CD4-positive, CD25-positive, alpha-beta regulatory T cell (primary cell): ENCODE data around the gene CWC15. TPM values are rescaled to one million over a fixed set of nuclear protein-coding genes. Genes with fewer than 3 reads are reported as not detected.
A peak's percentile ranks its signal among the peaks of the same experiment; 100 is the strongest.

Experiments used
- ATAC-seq, 2 donors: fragments of 150-1000 bp; cut with Tn5 transposase; one replicate each; pipeline ENCODE4 v1.10.0; 2021; ENCODE audit warnings: low read depth in 2 of 2, moderate number of reproducible peaks in 2 of 2, moderate library complexity in 1 of 2
- DNase-seq, 3 donors: peaks; one replicate each; pipeline versions ENCODE4 v3.0.0 to v3.0.0-alpha.2; 2012 to 2022; ENCODE audit warnings: mixed read lengths in 1 of 3
- H3K27ac ChIP-seq: one replicate; pipeline ENCODE4 v1.7.0; 2013; ENCODE audit warnings: mild to moderate bottlenecking, low read length; ENCODE audit not compliant: insufficient read depth, poor library complexity, severe bottlenecking
- H3K27me3 ChIP-seq: one replicate; pipeline ENCODE4 v1.7.0; 2013; ENCODE audit warnings: low read length; ENCODE audit not compliant: control insufficient read depth, insufficient read depth
- H3K36me3 ChIP-seq: one replicate; pipeline ENCODE4 v1.7.0; 2013; ENCODE audit warnings: mild to moderate bottlenecking, low read length, moderate library complexity; ENCODE audit not compliant: control insufficient read depth, insufficient read depth
- H3K4me1 ChIP-seq: 2 replicates; pipeline ENCODE4 v1.7.0; 2013; ENCODE audit warnings: mild to moderate bottlenecking, low read length; ENCODE audit not compliant: insufficient read depth, control insufficient read depth, poor library complexity, severe bottlenecking
- H3K4me3 ChIP-seq: one replicate; pipeline ENCODE4 v1.7.0; 2013; ENCODE audit warnings: low read depth, mild to moderate bottlenecking, low read length, moderate library complexity
- H3K9me3 ChIP-seq, 2 experiments: 1 replicate in 1 of 2; 2 replicates in 1 of 2; pipeline ENCODE4 v1.7.0; 2013; ENCODE audit warnings: low read length in 2 of 2, mild to moderate bottlenecking in 1 of 2, moderate library complexity in 1 of 2; ENCODE audit not compliant: control insufficient read depth in 2 of 2
- H3K27ac Mint-ChIP-seq, 3 donors: one replicate each; pipeline ENCODE4 v1.8.0; 2020 to 2022; ENCODE audit warnings: mild to moderate bottlenecking in 3 of 3, mixed read lengths in 3 of 3, moderate library complexity in 2 of 3
- H3K27me3 Mint-ChIP-seq: one replicate; pipeline ENCODE4 v1.8.0; 2022; ENCODE audit warnings: mild to moderate bottlenecking, mixed read lengths
- H3K36me3 Mint-ChIP-seq: one replicate; pipeline ENCODE4 v1.8.0; 2020; ENCODE audit warnings: mixed read lengths
- H3K4me1 Mint-ChIP-seq, 4 donors: one replicate each; pipeline ENCODE4 v1.8.0; 2020 to 2022; ENCODE audit warnings: mixed read lengths in 4 of 4, mild to moderate bottlenecking in 1 of 4
- H3K4me3 Mint-ChIP-seq, 4 donors: one replicate each; pipeline ENCODE4 v1.8.0; 2020 to 2022; ENCODE audit warnings: mild to moderate bottlenecking in 4 of 4, mixed read lengths in 4 of 4, moderate library complexity in 3 of 4
- H3K9me3 Mint-ChIP-seq, 7 donors: one replicate each; pipeline ENCODE4 v1.8.0; 2020 to 2022; ENCODE audit warnings: mixed read lengths in 7 of 7, mild to moderate bottlenecking in 3 of 7, moderate library complexity in 2 of 7
- polyA plus RNA-seq, 4 donors: library from polyadenylated mRNA; unstranded; fragments of 300-500 nt; fragmentation: Illumina TruSeq; gene quantifications; one replicate each; pipeline ENCODE4 v1.2.3, GENCODE V29; 2021
- total RNA-seq: library from RNA; stranded (reverse); gene quantifications from one replicate; pipeline ENCODE4 v1.2.3, GENCODE V29; 2022

The CWC15 gene
- total and polyA plus RNA-seq, 5 donors from 2014 or later = 65.8 to 94.1 (median 80.7) TPM

DNA sequence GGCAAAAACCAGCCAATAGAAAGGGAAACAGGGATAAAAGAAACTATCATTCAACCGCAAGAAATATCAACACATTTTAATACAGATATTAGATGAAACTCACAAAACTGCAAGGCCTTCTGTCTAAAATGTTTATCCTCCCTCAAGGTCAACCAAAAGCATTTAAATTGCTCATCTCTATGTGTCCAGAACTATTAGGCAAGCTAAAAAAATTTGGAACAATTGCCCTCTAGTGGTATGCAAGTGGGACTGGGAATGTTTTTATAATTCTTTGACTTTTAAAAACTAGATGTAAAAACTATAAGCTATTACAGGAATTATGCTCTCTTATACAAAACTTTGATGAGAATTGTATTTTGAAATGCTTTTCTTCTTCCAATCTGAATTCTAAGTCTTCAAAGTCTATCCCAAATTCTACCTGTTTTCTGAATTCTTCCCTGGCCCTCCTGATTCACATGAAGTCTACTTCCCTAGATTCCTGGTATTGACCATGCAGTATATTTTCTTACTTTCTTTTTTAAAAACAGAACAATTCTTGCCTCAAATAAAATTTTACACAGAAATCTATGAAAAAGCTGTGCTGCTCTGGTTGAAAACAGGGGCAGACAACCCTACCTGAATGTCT is 4.9 kb downstream of the CWC15 start:
- H3K27ac Mint-ChIP-seq = no peak overlapping the region

DNA sequence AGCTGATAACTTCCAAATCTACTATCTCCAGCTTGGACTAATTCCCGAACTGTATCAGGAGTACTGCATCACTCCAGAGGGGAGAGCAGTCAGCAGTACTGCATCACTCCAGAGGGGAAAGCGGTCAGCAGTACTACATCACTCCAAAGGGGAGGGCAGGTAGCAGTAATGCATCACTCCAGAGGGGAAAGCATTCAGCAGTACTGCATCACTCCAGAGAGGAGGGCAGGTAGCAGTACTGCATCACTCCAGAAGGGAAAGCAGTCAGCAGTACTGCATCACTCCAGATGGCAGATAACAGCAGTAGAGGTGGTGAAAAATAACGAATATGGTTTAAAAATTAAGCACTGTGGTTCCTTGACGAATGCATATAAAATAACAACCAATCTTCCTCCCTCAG is 8.4 kb downstream of the CWC15 start:
- no peak overlapping the region for H3K27ac ChIP-seq
- no peaks in the 10 kb centered on the region for H3K27me3 Mint-ChIP-seq
- H3K36me3 Mint-ChIP-seq = peaks cover 67% of the 10 kb centered on the region
- peaks cover 20 to 32% (median 22%) of the 10 kb centered on the region in 4 donors for H3K4me1 Mint-ChIP-seq
- peaks cover 98% of the 10 kb centered on the region for H3K36me3 ChIP-seq
- ATAC-seq = peak in 1 of 2 donors; percentile 39
- H3K9me3 ChIP-seq = no peaks in the 10 kb centered on the region
- no peak overlapping the region for H3K4me3 ChIP-seq
- H3K4me3 Mint-ChIP-seq = no peak overlapping the region
- no peaks in the 10 kb centered on the region for H3K27me3 ChIP-seq
- H3K27ac Mint-ChIP-seq = no peak overlapping the region
- no peaks in the 10 kb centered on the region for H3K9me3 Mint-ChIP-seq
- DNase-seq = no peak
- H3K4me1 ChIP-seq = no peaks in the 10 kb centered on the region

More for the DNA sequence above, 4.9 kb downstream of the CWC15 start:
- Mint-ChIP-seq H3K4me1 (peaks cover 33 to 48% (median 39%) of the 10 kb centered on the region in 4 donors), H3K36me3 (peaks cover 62% of the 10 kb centered on the region), H3K27me3 (no peaks in the 10 kb centered on the region), H3K4me3 (peak overlapping the region in 2 of 4 donors; percentile 32 to 39), H3K9me3 (no peaks in the 10 kb centered on the region)
- Histone ChIP-seq H3K36me3 (peaks cover 84% of the 10 kb centered on the region), H3K27ac (no peak overlapping the region), H3K27me3 (no peaks in the 10 kb centered on the region), H3K9me3 (no peaks in the 10 kb centered on the region), H3K4me3 (no peak overlapping the region), H3K4me1 (peaks cover 8% of the 10 kb centered on the region)
- no peak for ATAC-seq
- DNase-seq = peak in 1 of 3 donors; percentile 12

DNA sequence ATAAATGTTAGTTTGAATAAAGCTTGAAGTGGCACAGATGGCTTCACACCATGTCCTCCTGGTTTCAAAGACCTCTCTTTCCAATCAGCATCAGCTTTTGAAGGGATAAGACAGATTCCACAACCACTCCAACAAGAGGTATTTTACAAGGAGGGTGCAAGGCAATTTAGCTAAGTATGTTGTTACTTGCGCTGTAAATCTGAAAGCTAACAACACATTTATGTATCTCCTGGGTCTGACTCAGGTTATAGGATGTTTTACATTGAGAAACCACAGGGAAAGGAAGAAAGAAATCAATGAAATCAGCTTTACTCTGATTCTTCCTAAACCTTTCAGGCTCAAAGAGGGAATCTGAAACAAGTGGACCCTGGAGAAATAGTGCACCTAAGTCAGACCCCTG is 12.1 kb downstream of the CWC15 start:
- DNase-seq (no peak), ATAC-seq (no peak)
- no peak overlapping the region for H3K4me3 ChIP-seq
- Mint-ChIP-seq H3K36me3 (peaks cover 46% of the 10 kb centered on the region), H3K27ac (no peak overlapping the region), H3K4me3 (no peak overlapping the region), H3K27me3 (no peaks in the 10 kb centered on the region), H3K9me3 (no peaks in the 10 kb centered on the region), H3K4me1 (peaks cover 9 to 23% (median 11%) of the 10 kb centered on the region in 4 donors)
- H3K4me1 ChIP-seq = no peaks in the 10 kb centered on the region
- no peak overlapping the region for H3K27ac ChIP-seq
- H3K36me3 ChIP-seq = peaks cover 70% of the 10 kb centered on the region
- no peaks in the 10 kb centered on the region for H3K27me3 ChIP-seq
- no peaks in the 10 kb centered on the region for H3K9me3 ChIP-seq

DNA sequence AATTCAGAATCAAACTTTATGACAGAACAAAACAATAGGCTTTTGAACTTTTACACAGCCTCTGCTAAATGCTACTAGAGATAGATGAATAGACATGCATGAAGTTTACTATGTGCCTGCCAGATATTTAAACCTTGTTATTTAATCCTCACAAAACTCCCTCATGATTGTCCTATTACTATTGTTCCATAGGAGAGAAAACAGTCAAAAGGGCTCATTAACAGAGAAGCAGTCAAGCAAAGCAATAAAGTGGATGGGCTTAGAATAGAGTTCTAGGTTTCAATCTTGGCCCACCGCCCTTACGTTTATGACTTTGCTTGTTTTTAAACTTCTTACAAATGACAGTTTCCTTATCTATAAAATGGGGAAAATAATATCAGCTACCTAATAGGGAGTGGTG is 12.9 kb downstream of the CWC15 start:
- Mint-ChIP-seq H3K27me3 (no peaks in the 10 kb centered on the region), H3K36me3 (peaks cover 39% of the 10 kb centered on the region), H3K4me3 (no peak overlapping the region), H3K27ac (no peak overlapping the region), H3K4me1 (peaks cover 4 to 21% (median 7%) of the 10 kb centered on the region in 4 donors), H3K9me3 (no peaks in the 10 kb centered on the region)
- Histone ChIP-seq H3K4me3 (no peak overlapping the region), H3K36me3 (peaks cover 63% of the 10 kb centered on the region), H3K9me3 (no peaks in the 10 kb centered on the region), H3K27ac (no peak overlapping the region), H3K27me3 (no peaks in the 10 kb centered on the region), H3K4me1 (no peaks in the 10 kb centered on the region)
- ATAC-seq (no peak), DNase-seq (no peak)

DNA sequence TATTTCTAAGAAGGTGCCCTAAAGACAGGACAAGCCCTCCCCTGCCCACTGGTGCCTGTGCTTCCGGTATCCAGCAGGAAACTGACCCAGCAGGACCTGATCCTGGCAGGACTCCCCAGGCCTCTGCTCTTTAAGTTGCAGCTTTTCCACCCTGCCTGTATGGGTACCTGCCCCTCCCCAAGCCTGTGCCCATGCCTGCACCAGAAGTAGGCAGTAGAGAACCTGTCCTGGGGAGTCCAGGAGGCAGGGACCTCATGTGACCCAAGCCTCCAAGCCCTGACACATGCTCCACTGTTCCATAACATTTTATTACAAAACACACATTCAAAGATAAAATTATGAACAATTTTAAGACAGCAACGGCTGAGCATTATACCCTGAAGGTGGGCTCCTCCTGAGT is 14.2 kb downstream of the CWC15 start:
- Mint-ChIP-seq H3K27me3 (no peaks in the 10 kb centered on the region), H3K4me3 (no peak overlapping the region), H3K36me3 (peaks cover 36% of the 10 kb centered on the region), H3K27ac (no peak overlapping the region), H3K9me3 (no peaks in the 10 kb centered on the region), H3K4me1 (peaks cover 1 to 10% (median 5%) of the 10 kb centered on the region in 4 donors)
- no peaks in the 10 kb centered on the region for H3K9me3 ChIP-seq
- ATAC-seq = no peak
- no peak for DNase-seq
- no peaks in the 10 kb centered on the region for H3K4me1 ChIP-seq
- no peak overlapping the region for H3K27ac ChIP-seq
- no peaks in the 10 kb centered on the region for H3K27me3 ChIP-seq
- H3K4me3 ChIP-seq = no peak overlapping the region
- peaks cover 50% of the 10 kb centered on the region for H3K36me3 ChIP-seq

DNA sequence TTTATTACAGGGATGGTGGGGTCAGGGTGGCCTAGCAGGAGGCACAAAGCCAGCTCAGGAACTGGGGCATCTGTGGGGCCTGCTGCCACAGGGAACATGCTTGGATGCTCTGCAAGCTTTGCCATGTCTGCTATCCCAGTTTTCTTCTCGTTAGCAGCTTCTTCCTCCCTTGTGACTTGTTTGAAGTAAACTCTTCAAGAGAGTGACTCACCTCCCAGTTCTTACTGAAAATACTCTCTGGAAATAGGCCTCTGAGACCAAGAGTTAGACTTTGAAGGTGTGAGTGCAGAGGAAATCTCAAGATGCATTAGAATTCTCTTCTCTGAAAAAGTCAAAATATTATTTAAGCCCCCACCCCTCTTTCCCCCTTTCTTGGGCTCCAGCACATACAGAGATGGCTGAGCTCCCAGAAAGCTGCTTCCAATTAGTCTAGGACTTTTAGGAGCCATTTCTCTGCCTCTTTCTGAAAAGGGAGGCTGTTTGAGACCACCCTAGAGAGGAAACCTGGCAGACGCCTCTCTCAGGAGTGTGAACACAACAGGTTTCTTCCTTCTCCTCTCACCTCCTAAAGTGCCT is 15.1 kb downstream of the CWC15 start:
- Mint-ChIP-seq H3K4me1 (peaks cover 0 to 8% (median 1%) of the 10 kb centered on the region in 4 donors), H3K27me3 (no peaks in the 10 kb centered on the region), H3K9me3 (no peaks in the 10 kb centered on the region), H3K4me3 (no peak overlapping the region), H3K36me3 (peaks cover 33% of the 10 kb centered on the region), H3K27ac (peak overlapping the region in 1 of 3 donors; percentile 37)
- ATAC-seq (no peak), DNase-seq (no peak)
- no peaks in the 10 kb centered on the region for H3K27me3 ChIP-seq
- H3K9me3 ChIP-seq = no peaks in the 10 kb centered on the region
- no peaks in the 10 kb centered on the region for H3K4me1 ChIP-seq
- no peak overlapping the region for H3K4me3 ChIP-seq
- H3K27ac ChIP-seq = no peak overlapping the region
- H3K36me3 ChIP-seq = peaks cover 40% of the 10 kb centered on the region

DNA sequence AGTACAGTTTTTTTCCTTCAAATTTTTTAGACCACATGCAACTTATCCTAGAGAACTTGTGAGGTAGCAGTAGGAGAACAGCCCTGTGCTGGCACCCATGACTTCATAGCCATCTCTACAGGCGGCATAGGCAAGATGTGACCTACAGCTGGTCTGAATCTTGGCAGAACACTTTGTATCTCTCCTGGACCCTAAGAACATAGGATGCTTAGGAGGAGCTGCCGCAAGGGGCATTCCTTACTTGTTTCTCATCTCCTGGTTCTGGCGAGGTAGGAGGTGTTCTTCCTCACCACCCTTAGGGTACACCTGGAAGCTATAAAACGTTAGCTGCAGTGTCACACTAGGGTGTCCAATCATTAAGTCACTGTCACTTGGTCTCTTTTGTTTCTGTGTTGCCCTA is 16.4 kb downstream of the CWC15 start:
- peaks cover 0 to 8% (median 1%) of the 10 kb centered on the region in 4 donors for H3K4me1 Mint-ChIP-seq
- Histone ChIP-seq H3K27me3 (no peaks in the 10 kb centered on the region), H3K4me3 (no peak overlapping the region), H3K9me3 (no peaks in the 10 kb centered on the region), H3K4me1 (no peaks in the 10 kb centered on the region), H3K27ac (no peak overlapping the region), H3K36me3 (peaks cover 27% of the 10 kb centered on the region)
- H3K27ac Mint-ChIP-seq = peak overlapping the region in 2 of 3 donors; percentile 2 to 3
- DNase-seq (no peak), ATAC-seq (no peak)
- no peak overlapping the region for H3K4me3 Mint-ChIP-seq
- no peaks in the 10 kb centered on the region for H3K9me3 Mint-ChIP-seq
- no peaks in the 10 kb centered on the region for H3K27me3 Mint-ChIP-seq
- H3K36me3 Mint-ChIP-seq = peaks cover 24% of the 10 kb centered on the region

DNA sequence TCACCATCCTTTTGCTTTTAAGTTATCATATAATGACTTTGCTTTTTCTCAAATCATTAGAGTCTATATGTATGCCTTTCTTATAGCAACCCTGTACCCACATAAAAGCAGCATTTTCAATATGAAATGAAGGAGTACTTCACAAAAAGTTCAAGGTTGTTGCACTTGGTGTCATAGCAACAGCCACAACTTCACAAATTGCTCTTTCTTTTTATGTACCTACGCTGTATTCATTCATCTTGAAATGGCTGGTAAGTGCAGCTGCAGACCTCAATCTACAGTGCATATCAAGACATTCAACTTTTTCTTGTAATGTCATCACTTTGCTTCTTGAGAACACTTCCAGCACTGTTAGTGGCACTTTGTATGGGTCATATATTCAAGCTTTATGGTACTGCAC is 18.6 kb downstream of the CWC15 start:
- DNase-seq (no peak), ATAC-seq (no peak)
- Histone ChIP-seq H3K9me3 (no peaks in the 10 kb centered on the region), H3K4me3 (no peak overlapping the region), H3K4me1 (no peaks in the 10 kb centered on the region), H3K27ac (no peak overlapping the region), H3K27me3 (no peaks in the 10 kb centered on the region), H3K36me3 (peaks cover 7% of the 10 kb centered on the region)
- H3K4me3 Mint-ChIP-seq = no peak overlapping the region
- peaks cover 0 to 8% (median 1%) of the 10 kb centered on the region in 4 donors for H3K4me1 Mint-ChIP-seq
- H3K27me3 Mint-ChIP-seq = no peaks in the 10 kb centered on the region
- no peak overlapping the region for H3K27ac Mint-ChIP-seq
- H3K9me3 Mint-ChIP-seq = peaks cover 0 to under 1% (median 0%) of the 10 kb centered on the region in 7 donors
- peaks cover 10% of the 10 kb centered on the region for H3K36me3 Mint-ChIP-seq
